NCI-H226 (cell line): ENCODE results near the gene TMEM35A.

Experiments used
- DNase-seq: peaks from one replicate; pipeline ENCODE4 v3.0.0-alpha.2; 2015

Gene TMEM35A

GRCh38 chrX:101078716-101079598 is at the start of gene TMEM35A:
TSS of gene TMEM35A (plus strand) at chrX:101078879. CDS start at chrX:101079003, 124 bp downstream.
- DNase-seq: no peak

- DNase-seq: no peak
Measured at GRCh38 chrX:101029665-101030064, 49.0 kb upstream of the TMEM35A start.

- no peak for DNase-seq
Measured at GRCh38 chrX:101037231-101037630, 41.4 kb upstream of the TMEM35A start.

- DNase-seq: no peak
Measured at GRCh38 chrX:101040197-101040596, 38.5 kb upstream of the TMEM35A start.

GRCh38 chrX:101051153-101051548 is 27.5 kb upstream of the TMEM35A start:
- no peak for DNase-seq

GRCh38 chrX:101051549-101052302 is 27.0 kb upstream of the TMEM35A start, which contains the start of gene TRMT2B:
TSS of gene TRMT2B (minus strand) at chrX:101052111. CDS start at chrX:101042289, 9,822 bp downstream.
- peak; percentile 77 for DNase-seq

GRCh38 chrX:101056551-101056950 is 22.1 kb upstream of the TMEM35A start:
- peak; percentile 20 for DNase-seq

- DNase-seq: peak; percentile 70
Measured at GRCh38 chrX:101057093-101057714, 21.5 kb upstream of the TMEM35A start.

- DNase-seq: no peak
Measured at GRCh38 chrX:101062176-101062575, 16.5 kb upstream of the TMEM35A start.

GRCh38 chrX:101071582-101071981 is 7.1 kb upstream of the TMEM35A start:
- no peak for DNase-seq

GRCh38 chrX:101079736-101080270 is 1.1 kb downstream of the TMEM35A start:
- no peak for DNase-seq

GRCh38 chrX:101080326-101081124 is 1.8 kb downstream of the TMEM35A start:
- no peak for DNase-seq

GRCh38 chrX:101081231-101081630 is 2.6 kb downstream of the TMEM35A start:
- DNase-seq: no peak

- DNase-seq: no peak
Measured at GRCh38 chrX:101091817-101092216, 13.1 kb downstream of the TMEM35A start.

- DNase-seq: peak; percentile 77
Measured at GRCh38 chrX:101097546-101098453, 19.1 kb downstream of the TMEM35A start, which contains the start of gene CENPI. TSS of gene CENPI (plus strand) at chrX:101098204. CDS start at chrX:101101071, 2,867 bp downstream.

GRCh38 chrX:101108284-101108683 is 29.6 kb downstream of the TMEM35A start:
- DNase-seq: no peak

GRCh38 chrX:101117701-101118100 is 39.0 kb downstream of the TMEM35A start:
- no peak for DNase-seq

GRCh38 chrX:101136235-101136634 is 57.6 kb downstream of the TMEM35A start:
- no peak for DNase-seq
